GM19043 (cell line): ENCODE results near the gene MNAT1.
A peak's percentile ranks its signal among the peaks of the same experiment; 100 is the strongest.
"Not testable (repeated sequence)": the region's sequence is repeated elsewhere in the genome, so short reads cannot be mapped to it uniquely, and the experiment has no call there.

Experiments used
- ATAC-seq: cut with Tn5 transposase; IDR thresholded peaks from one replicate; pipeline ENCODE4 v1.9.1; 2021; ENCODE audit warnings: low read depth; ENCODE audit not compliant: unreplicated experiment

The MNAT1 gene

DNA sequence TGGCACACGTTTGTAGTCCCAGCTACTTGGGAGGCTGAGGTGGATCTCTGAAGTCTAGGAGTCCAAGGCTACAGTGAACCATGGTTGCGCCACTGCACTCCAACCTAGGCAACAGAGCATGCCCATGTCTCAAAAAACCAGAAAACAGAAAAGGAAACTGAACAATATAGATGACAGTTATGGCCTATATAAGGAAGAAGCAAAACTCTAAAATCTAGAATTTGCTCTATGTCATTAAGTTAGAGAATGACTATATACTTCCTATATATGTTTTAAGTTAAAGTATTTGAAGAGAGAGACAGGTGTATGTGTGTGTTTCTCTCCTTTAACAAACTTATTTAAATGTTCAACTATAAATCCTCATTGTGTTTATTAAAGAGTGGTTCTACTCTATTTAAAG is 65.8 kb downstream of the MNAT1 start:
- ATAC-seq, result no peak

DNA sequence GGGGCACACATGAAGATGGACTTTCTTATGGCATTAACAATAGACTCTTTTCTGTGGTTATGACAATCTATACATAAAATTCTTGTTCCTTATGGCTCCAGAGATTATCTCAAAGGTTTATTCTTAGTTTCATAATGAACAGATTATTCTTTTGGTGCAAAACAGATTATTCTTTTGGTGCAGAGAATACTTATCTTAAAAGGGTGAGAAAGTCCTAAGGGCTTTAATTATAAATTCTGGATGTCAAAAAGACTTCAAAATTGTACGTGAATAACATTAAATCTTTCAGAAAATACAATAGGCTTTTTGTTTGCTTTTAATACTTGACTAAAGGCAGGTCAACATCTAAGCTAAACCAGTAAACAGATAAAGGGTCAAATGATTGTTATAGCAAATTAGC is 69.3 kb downstream of the MNAT1 start:
- no peak for ATAC-seq

DNA sequence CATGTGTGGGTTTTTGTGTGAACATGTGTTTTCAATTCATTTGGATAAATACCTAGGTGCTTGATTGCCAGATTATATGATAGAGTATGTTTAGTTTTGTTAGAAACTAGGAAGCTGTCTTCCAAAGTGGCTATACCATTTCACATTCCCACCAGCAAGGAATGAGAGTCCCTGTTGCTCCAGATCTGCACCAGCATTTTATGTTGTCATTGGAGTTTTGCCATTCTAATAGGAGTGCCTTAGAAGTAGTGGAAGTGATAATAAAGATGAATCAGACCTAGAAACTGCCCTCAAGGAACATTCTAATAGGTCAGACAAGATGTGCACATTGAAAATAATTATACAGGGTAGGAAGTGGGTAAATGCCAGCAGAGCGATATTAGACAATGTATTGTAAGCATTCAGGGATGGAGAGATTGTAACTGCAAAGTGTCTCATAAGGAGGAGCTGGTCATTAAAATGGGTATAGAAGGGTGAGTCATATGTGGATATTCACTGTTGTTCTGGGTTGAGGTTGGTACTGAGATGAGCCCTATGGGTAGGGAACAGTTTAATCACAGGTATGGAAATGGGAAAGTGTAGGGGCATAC is 71.4 kb downstream of the MNAT1 start:
- no peak for ATAC-seq

DNA sequence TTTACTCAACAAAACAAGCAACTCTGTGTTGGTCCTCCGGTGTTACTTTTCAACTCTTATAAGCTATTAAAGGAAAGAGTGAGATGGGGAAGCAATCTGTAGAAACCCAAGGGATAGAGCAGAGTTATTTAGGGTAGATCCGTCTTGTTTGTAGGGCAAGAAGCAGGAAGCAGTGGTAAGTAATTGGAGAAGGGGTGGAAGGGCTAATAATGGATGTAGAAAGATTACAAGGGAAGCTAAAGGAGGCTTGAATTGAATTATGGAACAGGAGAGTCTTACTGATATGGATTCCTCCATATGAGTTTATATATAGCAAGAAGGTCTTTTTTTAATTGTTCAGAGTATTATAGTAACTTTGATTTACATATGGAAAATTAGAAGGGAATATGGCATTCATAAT is 72.7 kb downstream of the MNAT1 start:
- ATAC-seq, result no peak

DNA sequence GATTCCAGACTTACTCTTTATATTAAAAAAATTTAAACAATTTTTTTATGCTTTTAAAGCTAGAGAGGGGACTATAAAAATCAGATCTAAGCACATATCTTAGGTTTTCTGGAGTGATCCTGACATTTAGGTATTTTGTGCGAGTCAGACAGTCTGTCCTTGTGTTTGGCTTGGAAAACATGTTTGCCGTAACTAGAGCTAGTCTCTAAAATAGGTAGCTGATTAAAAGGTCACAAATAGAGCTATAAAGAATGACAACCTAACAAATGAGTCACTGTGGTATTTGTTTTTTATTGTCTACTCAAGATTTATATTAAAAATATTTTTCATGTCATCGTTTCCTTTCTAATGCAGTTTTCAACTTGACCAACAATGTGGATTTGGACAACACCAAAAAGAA is 73.4 kb downstream of the MNAT1 start:
- ATAC-seq, result no peak

DNA sequence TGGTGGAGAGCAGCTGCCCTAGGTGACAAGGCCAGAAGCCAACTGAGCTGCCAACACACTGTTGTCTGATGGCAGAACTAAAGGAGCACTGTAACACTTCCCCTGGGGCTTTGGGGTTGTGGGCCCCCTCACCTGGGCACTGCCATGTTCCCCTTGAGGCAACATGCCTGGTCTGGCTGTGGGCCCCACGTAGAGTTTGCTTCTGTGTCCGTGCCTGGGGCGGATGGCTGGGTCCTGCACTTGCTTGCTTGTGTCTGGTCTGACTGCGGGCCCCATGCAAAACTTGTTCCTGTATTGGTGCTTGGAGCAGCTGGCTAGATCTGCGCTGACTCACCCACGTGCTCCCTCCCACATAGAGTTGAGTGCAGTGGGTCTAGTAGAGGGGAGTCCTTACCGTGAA is 78.4 kb downstream of the MNAT1 start:
- no peak for ATAC-seq

DNA sequence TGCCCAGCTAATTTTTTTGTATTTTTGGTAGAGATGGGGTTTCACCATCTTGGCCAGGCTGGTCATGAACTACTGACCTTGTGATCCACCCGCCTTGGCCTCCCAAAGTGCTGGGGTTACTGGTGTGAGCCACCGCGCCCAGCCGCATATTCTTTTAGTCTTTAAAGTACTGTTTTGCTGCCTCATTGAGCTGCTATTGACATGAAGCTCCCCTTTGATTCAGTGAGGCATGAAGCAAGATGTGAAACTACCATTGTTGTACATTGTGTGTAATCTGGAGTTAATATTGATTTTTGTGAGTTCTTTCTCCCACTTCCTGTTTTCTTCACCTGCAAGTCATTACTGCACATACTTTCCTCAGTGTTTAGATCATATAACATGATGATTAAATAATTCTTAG is 80.8 kb downstream of the MNAT1 start:
- peak; percentile 98 for ATAC-seq

DNA sequence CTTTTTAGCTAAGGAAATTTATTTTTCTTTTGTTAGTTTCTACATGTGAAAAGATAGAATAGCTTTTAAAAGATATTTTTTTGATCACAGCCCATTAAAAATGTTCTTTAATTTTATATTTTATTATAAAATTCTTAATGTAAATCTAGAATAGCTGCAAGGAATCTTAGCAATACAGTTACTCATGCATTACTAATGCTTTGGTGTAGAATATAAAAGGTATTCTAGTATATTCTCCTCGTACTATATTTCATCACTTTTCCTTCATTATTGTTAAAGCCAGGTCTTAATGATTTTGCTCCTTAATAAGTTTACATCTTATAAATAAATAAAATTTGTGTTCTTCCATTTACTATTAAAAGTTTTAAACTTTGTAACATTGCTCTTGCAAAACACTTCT is 82.6 kb downstream of the MNAT1 start:
- no peak for ATAC-seq

DNA sequence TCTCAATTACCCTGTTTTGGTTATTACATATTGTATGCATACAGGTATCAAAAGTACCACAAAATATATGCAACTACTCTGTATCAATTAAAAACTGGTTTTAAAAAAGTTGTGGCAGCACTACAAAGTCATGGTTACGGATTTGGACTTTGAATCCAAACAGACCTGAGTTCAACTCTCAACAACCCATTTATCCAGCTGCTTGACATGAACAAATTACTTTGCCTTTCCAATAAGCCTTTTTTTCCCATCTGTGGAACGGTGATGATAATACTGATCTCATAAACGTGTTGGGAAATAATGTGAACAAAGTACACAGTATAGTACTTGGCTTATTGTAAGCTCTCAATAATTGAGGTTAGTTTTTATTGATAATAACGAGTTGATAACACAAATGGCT is 85.0 kb downstream of the MNAT1 start:
- no peak for ATAC-seq

DNA sequence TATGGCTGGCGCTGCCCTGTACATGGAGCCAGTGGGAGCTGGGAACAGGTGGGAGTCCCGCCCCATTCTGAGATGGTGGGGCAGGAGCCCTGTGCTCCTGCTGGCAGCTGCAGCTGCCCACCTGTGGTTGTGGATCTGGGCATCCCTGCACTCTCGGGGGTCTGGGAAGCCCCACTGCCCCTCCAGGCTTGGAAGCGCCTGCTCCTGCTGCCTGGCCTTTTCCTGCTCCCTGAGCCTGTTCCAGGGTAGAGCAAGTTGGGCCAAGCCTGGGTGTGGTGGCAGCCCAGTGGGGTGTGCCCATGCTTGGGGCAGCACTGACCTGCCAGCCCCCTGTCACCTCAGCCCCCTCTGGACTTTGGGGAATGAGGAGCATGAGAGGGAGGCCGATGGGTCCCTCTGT is 104.0 kb downstream of the MNAT1 start:
- ATAC-seq, result no peak

DNA sequence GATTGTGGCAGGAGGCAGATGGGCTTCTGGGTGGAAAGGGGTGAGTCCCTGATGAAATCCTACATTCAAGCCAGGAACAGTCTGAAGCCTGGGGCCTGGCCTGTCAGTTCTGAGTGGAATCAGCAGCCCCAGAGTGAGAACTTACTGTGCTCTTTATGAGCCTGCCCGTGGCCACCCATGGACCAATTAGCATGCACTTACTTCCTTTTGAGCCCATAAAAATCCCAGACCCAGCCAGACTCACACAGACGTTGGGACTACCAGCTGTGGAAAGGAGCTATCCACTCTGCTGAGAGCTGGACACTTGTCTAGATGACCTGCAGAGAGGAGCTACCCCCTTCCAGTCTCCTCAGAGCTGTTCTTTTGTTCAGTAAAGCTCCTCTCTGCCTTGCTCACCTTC is 104.5 kb downstream of the MNAT1 start:
- ATAC-seq, result no peak

DNA sequence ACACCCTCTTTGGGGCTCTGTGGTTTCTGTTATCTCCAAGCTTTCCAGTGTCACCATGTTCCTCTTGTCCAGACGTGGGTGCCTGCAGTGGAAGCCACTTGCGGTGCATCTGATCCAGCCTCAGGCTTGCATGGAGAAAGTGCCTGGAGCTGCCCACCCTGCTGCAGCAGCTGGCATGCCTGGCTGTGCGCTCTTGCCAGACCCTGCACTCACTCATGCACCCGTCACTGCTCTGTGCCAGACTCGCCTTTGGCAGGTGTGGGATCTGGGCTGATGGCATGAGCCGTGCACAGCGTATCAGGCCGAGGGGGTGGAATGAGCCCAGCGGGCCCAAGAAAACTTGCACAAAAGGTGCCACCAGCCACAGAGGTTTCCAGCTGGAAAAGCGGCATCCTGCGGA is 105.1 kb downstream of the MNAT1 start:
- ATAC-seq, result no peak

DNA sequence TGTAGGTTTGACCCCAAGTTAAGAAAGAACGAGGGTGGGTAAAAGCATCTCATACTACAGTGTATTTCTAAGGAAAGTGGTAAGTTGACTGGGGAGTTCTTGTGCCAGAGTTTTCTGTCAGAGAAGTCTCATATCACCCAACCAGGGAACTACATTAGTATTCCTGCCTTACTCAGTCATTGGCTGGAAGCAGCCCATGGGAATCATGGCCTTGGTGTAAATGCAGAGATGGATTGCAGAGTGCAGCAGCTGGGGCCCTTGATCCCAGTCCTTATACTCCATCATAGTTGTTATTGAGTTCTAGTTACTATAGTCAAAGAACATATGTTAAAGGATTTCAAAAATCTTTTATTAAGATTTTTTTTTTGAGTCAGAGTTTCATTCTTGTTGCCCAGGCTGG is 105.8 kb downstream of the MNAT1 start:
- no peak for ATAC-seq

DNA sequence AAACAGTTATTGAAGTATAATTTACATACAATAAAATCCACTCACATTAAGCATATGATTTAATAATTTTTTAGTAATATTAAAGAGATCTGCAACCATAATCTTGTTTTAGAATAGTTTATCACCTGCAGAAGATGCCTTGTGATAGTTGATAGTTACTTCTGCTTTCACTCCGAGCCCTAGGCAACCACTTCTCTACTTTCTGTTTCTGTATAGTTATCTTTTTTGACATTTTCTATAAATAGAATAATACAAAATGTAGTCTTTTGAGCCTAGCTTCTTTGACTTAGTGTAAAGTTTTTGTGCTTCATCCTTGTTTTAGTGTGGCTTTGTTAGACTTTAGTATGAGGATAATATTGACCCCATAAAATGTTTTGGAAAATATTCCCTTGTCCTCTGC is 111.0 kb downstream of the MNAT1 start:
- ATAC-seq, result peak; percentile 95

DNA sequence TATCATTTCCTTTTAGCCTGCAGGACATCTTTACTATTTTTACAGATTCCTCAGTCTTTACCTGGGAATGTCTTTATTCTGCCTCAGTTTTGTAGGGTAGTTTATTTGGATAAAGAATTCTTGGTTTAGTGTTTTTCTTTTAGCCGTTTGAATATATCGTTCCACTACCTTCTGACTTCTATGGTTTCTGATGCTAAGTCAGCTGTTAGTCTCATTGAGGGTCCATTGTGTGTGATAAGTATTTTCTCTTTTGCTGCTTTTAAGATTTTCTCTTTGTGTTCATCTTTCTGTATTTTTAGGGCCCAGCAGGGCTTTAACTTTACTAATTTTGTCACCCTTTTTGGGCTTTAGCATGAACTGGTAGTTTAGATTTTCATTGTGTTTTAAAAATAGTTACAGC is 113.5 kb downstream of the MNAT1 start:
- no peak for ATAC-seq

DNA sequence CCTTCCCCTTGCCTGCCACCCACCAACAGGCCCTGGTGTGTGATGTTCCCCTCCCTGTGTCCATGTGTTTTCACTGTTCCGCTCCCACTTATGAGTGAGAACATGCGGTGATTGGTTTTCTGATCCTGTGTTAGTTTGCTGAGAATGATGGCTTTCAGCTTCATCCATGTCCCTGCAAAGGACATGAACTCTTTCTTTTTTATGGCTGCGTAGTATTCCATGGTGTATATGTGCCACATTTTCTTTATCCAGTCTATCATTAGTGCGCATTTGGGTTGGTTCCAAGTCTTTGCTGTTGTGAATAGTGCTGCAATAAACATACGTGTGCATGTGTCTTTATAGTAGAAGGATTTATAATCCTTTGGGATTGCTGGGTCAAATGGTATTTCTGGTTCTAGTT is 117.1 kb downstream of the MNAT1 start:
- ATAC-seq, result not testable (repeated sequence)

DNA sequence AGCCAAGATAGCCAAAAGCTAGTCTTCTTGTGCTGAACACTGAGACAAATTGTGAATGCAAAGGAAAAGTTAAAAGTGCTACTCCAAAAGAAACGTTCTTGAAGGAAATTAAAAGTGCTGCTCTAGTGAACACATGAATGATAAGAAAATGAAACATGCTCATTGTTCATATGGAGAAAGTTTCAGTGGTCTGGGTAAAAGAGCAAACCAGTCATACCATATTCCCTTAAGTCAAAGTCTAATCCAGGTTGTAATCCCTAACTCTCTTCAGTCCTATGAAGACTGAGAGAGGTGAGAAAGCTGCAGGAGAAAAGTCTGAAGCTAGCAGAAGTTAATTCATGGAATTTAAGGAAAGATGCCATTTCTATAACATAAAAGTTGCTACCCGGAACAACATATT is 121.5 kb downstream of the MNAT1 start:
- no peak for ATAC-seq

DNA sequence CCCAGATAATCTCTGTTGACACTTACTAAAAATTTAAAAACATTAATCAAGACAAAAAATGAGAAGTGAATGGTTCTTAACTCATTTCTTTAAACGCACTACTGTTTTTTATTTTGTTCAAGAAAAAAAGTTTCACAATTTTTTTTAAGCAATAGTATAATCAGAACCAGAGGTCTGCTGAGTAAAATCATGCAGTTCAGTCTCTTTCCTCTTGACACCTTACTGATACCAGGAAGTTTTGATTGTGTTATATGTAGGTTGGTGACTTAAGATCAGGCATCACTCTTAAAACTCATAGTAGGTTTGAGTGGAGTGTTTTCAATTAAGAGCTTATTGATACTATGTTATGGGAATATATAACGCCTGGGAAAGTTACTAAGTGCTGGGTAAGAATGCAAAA is 125.0 kb downstream of the MNAT1 start:
- no peak for ATAC-seq

DNA sequence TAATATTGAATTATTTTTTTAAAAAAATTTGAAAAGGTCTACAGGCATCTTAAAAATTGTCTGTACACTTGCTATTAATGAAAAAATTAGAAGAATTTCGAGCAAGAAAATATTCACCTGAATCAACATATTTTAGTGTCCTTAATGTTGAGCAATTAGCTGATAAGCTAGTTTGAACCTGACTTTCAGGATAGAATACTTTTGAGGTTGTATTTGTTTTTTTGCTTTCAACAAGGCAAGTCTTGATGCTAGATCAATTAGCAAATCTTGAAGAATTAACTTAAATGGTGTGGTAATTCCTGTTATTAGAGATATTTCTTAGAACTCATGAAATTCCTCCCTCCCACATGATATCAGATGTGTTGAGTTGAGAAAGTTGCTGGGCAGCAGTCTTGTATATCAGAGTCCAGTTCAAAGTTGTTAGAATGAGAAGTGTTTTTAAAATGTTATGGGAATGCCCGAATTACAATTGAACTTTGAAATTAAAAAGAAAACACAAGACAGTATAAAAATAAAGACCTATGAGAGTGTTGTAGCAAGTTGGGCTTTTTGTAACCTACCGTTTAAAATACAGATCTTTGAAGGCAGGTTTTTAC is 127.1 kb downstream of the MNAT1 start:
- ATAC-seq, result no peak

DNA sequence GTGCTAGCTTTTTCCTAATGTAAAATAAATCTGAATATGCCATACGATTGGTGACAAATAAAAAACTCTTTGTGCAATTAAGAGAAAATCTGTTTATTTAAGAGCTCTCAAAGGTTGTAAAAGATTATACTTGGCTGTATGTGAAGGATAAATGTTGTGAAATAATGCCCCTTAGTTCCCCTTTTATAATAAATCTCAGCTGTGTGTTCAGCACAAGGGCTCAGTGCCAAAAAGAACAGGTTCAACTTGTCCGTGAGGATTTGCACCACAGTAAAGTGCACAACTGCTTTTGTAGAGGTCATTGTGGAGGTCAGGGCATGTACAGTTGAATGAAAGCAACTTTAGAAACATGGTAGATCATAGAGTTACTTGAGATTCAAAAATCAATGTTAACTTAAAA is 127.7 kb downstream of the MNAT1 start:
- no peak for ATAC-seq

DNA sequence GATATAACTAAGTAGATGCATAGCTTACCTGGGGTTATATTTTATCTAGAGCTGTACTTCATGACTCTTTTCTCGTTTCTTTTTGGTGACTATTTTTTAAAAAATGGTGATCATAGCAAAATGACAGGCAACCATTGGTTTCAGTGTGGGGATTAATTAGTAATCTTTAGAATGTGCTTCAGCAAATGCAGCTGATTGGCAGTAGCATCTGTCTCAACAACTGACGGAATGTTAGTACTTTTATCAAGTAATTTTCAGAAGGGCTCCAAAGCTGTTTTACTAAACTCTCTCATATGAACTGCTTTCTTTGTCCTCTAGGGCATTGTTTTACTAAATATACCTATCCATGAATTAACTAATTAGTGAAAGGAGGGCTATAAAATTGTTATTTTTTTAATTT is 128.7 kb downstream of the MNAT1 start:
- ATAC-seq, result no peak

DNA sequence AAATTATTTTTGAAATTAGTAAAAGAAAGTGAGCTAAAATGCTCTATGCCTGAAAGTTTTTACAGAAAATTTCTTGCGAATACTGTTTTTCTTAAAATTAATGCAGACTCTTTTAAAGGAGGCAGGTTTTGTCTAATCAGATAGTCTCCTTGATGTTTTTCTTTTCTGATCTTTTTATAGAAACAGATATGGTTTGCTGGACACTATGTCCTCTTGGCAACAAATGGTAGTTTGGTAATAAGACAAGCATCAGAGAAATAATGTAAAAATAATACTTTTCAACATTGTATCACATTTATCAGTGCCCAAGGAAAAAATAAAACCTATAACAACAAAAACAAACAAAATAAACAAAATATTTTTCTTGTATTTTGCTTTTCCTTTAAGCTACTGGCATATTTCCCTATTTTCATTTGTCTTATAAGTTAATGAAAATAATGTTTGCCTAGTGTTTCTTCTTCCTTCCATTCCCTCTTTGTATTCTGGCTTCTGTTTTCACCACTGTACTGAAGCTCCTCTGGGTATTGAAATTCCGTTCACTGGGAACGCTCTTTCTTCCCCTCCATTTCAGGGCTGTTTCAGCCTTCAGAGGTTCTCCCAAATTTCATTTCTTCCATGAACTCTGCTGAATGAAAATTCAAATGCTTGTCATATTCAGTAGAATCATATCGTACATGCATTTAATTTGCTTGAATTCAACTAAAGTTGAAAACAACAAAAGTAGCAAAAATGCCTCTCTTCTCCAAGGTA is 131.0 kb downstream of the MNAT1 start:
- ATAC-seq, result no peak
